Measurements from ENCODE around the gene VPS35. TPM values are rescaled to one million over a fixed set of nuclear protein-coding genes. Genes with fewer than 3 reads are reported as not detected.
"Not testable (repeated sequence)": the region's sequence is repeated elsewhere in the genome, so short reads cannot be mapped to it uniquely, and the experiment has no call there.

Gene VPS35
- total RNA-seq, 4 donors from 2014 or later = 37.2 to 77.0 (median 64.4) TPM

GRCh38 chr16:46638947-46639925 lies 49.7 kb downstream of the VPS35 start:
- intact Hi-C loops (cut with DNase I; ENCODE audit: low total_unique reads) = no loop called here
- no peak overlapping the region for H3K4me3 ChIP-seq (ENCODE audit: low read depth, poor library complexity, severe bottlenecking)
- WGBS, 2 donors = 58 to 65% methylated on average over 9 of the region's 9 CpGs
- no peak for TF ChIP-seq POLR2A (IDR thresholded peaks at IDR 0.05)
- TF ChIP-seq CTCF (IDR thresholded peaks at IDR 0.05) = no peak
- no peak for DNase-seq (ENCODE audit: low spot score in 2 of 2)

- 82 to 92% methylated on average over 30 to 31 of the region's 32 CpGs for WGBS, 2 donors
- TF ChIP-seq POLR2A (IDR thresholded peaks at IDR 0.05) (no peak), CTCF (IDR thresholded peaks at IDR 0.05) (no peak)
- no peak for DNase-seq (ENCODE audit: low spot score in 2 of 2)
- no peak overlapping the region for H3K4me3 ChIP-seq (ENCODE audit: low read depth, poor library complexity, severe bottlenecking)
- intact Hi-C loops (cut with DNase I; ENCODE audit: low total_unique reads) = no loop called here
Measured at GRCh38 chr16:46632778-46633733, 55.9 kb downstream of the VPS35 start.

- WGBS, 2 donors = 36 to 40% methylated on average over 10 of the region's 10 CpGs
- no peak for DNase-seq (ENCODE audit: low spot score in 2 of 2)
- no peak overlapping the region for H3K4me3 ChIP-seq (ENCODE audit: low read depth, poor library complexity, severe bottlenecking)
- TF ChIP-seq POLR2A (IDR thresholded peaks at IDR 0.05) (no peak), CTCF (IDR thresholded peaks at IDR 0.05) (no peak)
- intact Hi-C loops (cut with DNase I; ENCODE audit: low total_unique reads) = no loop called here
Measured at GRCh38 chr16:46629331-46630219, 59.4 kb downstream of the VPS35 start.

GRCh38 chr16:46627746-46628145 lies 61.2 kb downstream of the VPS35 start:
- intact Hi-C loops (cut with DNase I; ENCODE audit: low total_unique reads) = no loop called here
- DNase-seq (ENCODE audit: low spot score in 2 of 2) = no peak
- H3K4me3 ChIP-seq (ENCODE audit: low read depth, poor library complexity, severe bottlenecking) = no peak overlapping the region
- 90 to 91% methylated on average over 5 of the region's 5 CpGs for WGBS, 2 donors
- TF ChIP-seq POLR2A (IDR thresholded peaks at IDR 0.05) (no peak), CTCF (IDR thresholded peaks at IDR 0.05) (no peak)

GRCh38 chr16:46626681-46627080 lies 62.3 kb downstream of the VPS35 start:
- H3K4me3 ChIP-seq (ENCODE audit: low read depth, poor library complexity, severe bottlenecking); DNase-seq (ENCODE audit: low spot score in 2 of 2); intact Hi-C loops (cut with DNase I; ENCODE audit: low total_unique reads): not testable (repeated sequence)
- WGBS, 2 donors = 94 to 97% methylated on average over 17 to 22 of the region's 22 CpGs

- DNase-seq (ENCODE audit: low spot score in 2 of 2); intact Hi-C loops (cut with DNase I; ENCODE audit: low total_unique reads); H3K4me3 ChIP-seq (ENCODE audit: low read depth, poor library complexity, severe bottlenecking): not testable (repeated sequence)
- 92 to 95% methylated on average over 4 to 5 of the region's 6 CpGs for WGBS, 2 donors
Measured at GRCh38 chr16:46624862-46625261, 64.1 kb downstream of the VPS35 start.

- WGBS, 2 donors = 50 to 62% methylated on average over 4 to 5 of the region's 6 CpGs
- DNase-seq (ENCODE audit: low spot score in 2 of 2); H3K4me3 ChIP-seq (ENCODE audit: low read depth, poor library complexity, severe bottlenecking); intact Hi-C loops (cut with DNase I; ENCODE audit: low total_unique reads): not testable (repeated sequence)
Measured at GRCh38 chr16:46623707-46624106, 65.3 kb downstream of the VPS35 start.

GRCh38 chr16:46623246-46623645 lies 65.7 kb downstream of the VPS35 start:
- H3K4me3 ChIP-seq (ENCODE audit: low read depth, poor library complexity, severe bottlenecking); DNase-seq (ENCODE audit: low spot score in 2 of 2); intact Hi-C loops (cut with DNase I; ENCODE audit: low total_unique reads): not testable (repeated sequence)
- WGBS, 2 donors = 0% methylated on average over 1 of the region's 8 CpGs; no CpG with 5 or more reads in 1 of the 2 donors
